Lower leg skin (tissue), 3 donors: ENCODE measurements around the gene HNRNPH2.

Experiments used
- POLR2A ChIP-seq, 2 donors: fragments of 450-650 bp; IDR thresholded peaks; one replicate each; pipeline ENCODE4 v1.6.1; 2016 to 2017; ENCODE audit warnings: antibody characterized with exemption in 2 of 2, mild to moderate bottlenecking in 1 of 2, moderate library complexity in 1 of 2
- TF ChIP-seq, protein P1 (sequence below), 3 donors: fragments of 450-650 bp; IDR thresholded peaks; one replicate each; pipeline ENCODE4 v1.5.1; 2016; ENCODE audit warnings: antibody characterized with exemption in 3 of 3, mild to moderate bottlenecking in 3 of 3, moderate library complexity in 2 of 3

DNA sequence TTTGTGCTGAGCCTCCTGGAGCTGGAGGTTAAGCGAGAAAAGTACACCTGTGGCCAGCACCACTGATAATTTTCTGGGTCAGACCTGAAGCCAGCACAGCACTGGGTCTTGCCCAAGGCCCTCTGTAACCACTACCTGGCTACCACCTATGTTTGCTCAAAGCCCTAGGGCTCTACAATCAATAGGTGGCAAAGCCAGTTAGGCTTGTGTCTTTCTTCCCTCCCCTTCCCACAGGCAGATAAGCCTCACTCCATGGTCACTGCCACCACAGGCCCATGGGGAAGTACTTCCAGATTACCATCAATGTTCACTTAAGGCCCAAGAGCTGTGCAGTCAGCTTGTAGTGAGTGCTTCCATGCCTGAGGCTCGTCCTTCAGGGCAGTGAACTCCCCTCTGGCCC is 42.1 kb downstream of the HNRNPH2 start:
- TF ChIP-seq, protein P1, sequence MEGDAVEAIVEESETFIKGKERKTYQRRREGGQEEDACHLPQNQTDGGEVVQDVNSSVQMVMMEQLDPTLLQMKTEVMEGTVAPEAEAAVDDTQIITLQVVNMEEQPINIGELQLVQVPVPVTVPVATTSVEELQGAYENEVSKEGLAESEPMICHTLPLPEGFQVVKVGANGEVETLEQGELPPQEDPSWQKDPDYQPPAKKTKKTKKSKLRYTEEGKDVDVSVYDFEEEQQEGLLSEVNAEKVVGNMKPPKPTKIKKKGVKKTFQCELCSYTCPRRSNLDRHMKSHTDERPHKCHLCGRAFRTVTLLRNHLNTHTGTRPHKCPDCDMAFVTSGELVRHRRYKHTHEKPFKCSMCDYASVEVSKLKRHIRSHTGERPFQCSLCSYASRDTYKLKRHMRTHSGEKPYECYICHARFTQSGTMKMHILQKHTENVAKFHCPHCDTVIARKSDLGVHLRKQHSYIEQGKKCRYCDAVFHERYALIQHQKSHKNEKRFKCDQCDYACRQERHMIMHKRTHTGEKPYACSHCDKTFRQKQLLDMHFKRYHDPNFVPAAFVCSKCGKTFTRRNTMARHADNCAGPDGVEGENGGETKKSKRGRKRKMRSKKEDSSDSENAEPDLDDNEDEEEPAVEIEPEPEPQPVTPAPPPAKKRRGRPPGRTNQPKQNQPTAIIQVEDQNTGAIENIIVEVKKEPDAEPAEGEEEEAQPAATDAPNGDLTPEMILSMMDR (IDR thresholded peaks at IDR 0.05) = no peak
- no peak for TF ChIP-seq POLR2A (IDR thresholded peaks at IDR 0.05)
